Aorta (tissue), 5 donors: ENCODE measurements around the gene SLC18B1. TPM values are rescaled to one million over a fixed set of nuclear protein-coding genes. Genes with fewer than 3 reads are reported as not detected.
"Not testable (repeated sequence)": the region's sequence is repeated elsewhere in the genome, so short reads cannot be mapped to it uniquely, and the experiment has no call there.

Experiments used
- ATAC-seq: fragments of 200-7000 bp; cut with Tn5 transposase; one replicate; pipeline ENCODE4 v1.9.1; 2022; ENCODE audit warnings: moderate library complexity; ENCODE audit not compliant: low FRiP score
- DNase-seq, 2 donors: peaks; one replicate each; pipeline ENCODE4 v3.0.0-alpha.2; 2020
- H3K27ac ChIP-seq, 2 donors: one replicate each; pipeline ENCODE4 v1.5.1; 2013; ENCODE audit warnings: low read length in 2 of 2, mild to moderate bottlenecking in 2 of 2, moderate library complexity in 2 of 2, control low read depth in 1 of 2, inconsistent platforms in 1 of 2, low read depth in 1 of 2
- H3K27me3 ChIP-seq, 2 donors: one replicate each; pipeline ENCODE4 v1.6.1; 2013; ENCODE audit warnings: control low read depth in 1 of 2, low read length in 1 of 2, mild to moderate bottlenecking in 1 of 2, moderate library complexity in 1 of 2; ENCODE audit not compliant: insufficient read depth in 2 of 2, control insufficient read depth in 1 of 2
- H3K36me3 ChIP-seq, 2 donors: one replicate each; pipeline ENCODE4 v1.6.1; 2013; ENCODE audit warnings: control low read depth in 1 of 2, low read length in 1 of 2, mild to moderate bottlenecking in 1 of 2; ENCODE audit not compliant: insufficient read depth in 2 of 2, control insufficient read depth in 1 of 2
- H3K4me1 ChIP-seq, 2 donors: one replicate each; pipeline ENCODE4 v1.6.1; 2013; ENCODE audit warnings: low read length in 2 of 2, control low read depth in 1 of 2, mild to moderate bottlenecking in 1 of 2, moderate library complexity in 1 of 2; ENCODE audit not compliant: insufficient read depth in 2 of 2, control insufficient read depth in 1 of 2
- H3K4me3 ChIP-seq, 2 donors: one replicate each; pipeline ENCODE4 v1.5.1; 2013; ENCODE audit warnings: low read length in 2 of 2, control low read depth in 1 of 2, mild to moderate bottlenecking in 1 of 2
- H3K9me3 ChIP-seq: one replicate; pipeline ENCODE4 v1.6.1; 2013; ENCODE audit warnings: mild to moderate bottlenecking, low read length; ENCODE audit not compliant: control insufficient read depth
- WGBS, 2 donors: extraction: QIAGEN DNeasy Blood & Tissue Kit; methylation state at CpG; one replicate each; pipeline ENCODE4 v1.1.7; 2013; 5-methylcytosine and 5-hydroxymethylcytosine counted together
- intact Hi-C, 2 donors: fragments of 100-400 bp; cut with DNase I; formaldehyde crosslinking; loops; one replicate each; pipeline versions ENCODE4 v1.14.2 to v1.15.0; 2022
- polyA plus RNA-seq, 2 donors: library from polyadenylated mRNA; stranded (reverse); fragments of 200-250 nt; gene quantifications; one replicate each; pipeline ENCODE4 v1.2.3, GENCODE V29; 2013
- total RNA-seq, 2 donors: library from RNA; stranded (reverse); fragmentation: NEBNext Ultra II Directional; extraction: Animal tissue kit (Norgen Biotek cat#: 25700); gene quantifications; one replicate each; pipeline ENCODE4 v1.2.1, GENCODE V29; 2021
- donor health status: healthy with polysubstance abuse.
- donor health status: Bipolar disorder and iron deficiency.
- donor health status: DM: no; HTN: no; CAD: no.
- donor health status: DM: no; HTN: no; CAD: no.
- donor health status: DM: yes; HTN: yes; CAD: no.

SLC18B1 gene
- total and polyA plus RNA-seq, 4 donors, result 4.0 to 9.2 (median 5.7) TPM

- Histone ChIP-seq H3K4me1 (no peaks in the 10 kb centered on the region), H3K36me3 (no peaks in the 10 kb centered on the region), H3K27me3 (no peaks in the 10 kb centered on the region), H3K4me3 (no peak overlapping the region), H3K27ac (no peak overlapping the region), H3K9me3 (no peaks in the 10 kb centered on the region)
- intact Hi-C loops, result no loop called here
- WGBS, 2 donors, result 94 to 95% methylated on average over 6 of the region's 6 CpGs
- no peak for DNase-seq
- no peak for ATAC-seq
These were observed 9.6 kb downstream of the SLC18B1 start for GRCh38 chr6:132788658-132789395.

- intact Hi-C loops, result no loop called here
- Histone ChIP-seq H3K4me1 (no peaks in the 10 kb centered on the region), H3K36me3 (no peaks in the 10 kb centered on the region), H3K27ac (no peak overlapping the region), H3K9me3 (no peaks in the 10 kb centered on the region), H3K4me3 (no peak overlapping the region), H3K27me3 (no peaks in the 10 kb centered on the region)
- 93 to 94% methylated on average over 7 of the region's 7 CpGs for WGBS, 2 donors
- ATAC-seq, result no peak
- DNase-seq, result no peak
These were observed 12.5 kb downstream of the SLC18B1 start for GRCh38 chr6:132785936-132786335.

GRCh38 chr6:132780770-132781371, 17.6 kb downstream of the SLC18B1 start:
- Histone ChIP-seq H3K36me3 (peaks cover 0 to 2% of the 10 kb centered on the region in 2 donors), H3K4me3 (no peak overlapping the region), H3K27ac (no peak overlapping the region), H3K9me3 (no peaks in the 10 kb centered on the region), H3K4me1 (no peaks in the 10 kb centered on the region), H3K27me3 (no peaks in the 10 kb centered on the region)
- DNase-seq, result no peak
- 70 to 91% methylated on average over 2 of the region's 2 CpGs for WGBS, 2 donors
- ATAC-seq, result no peak
- intact Hi-C loops, result loop anchor here in 1 of 2 donors (5.0 kb wide), 1 partner anchor 109 kb away; no protein-coding TSS in a partner anchor

GRCh38 chr6:132777881-132778280, 20.6 kb downstream of the SLC18B1 start:
- H3K36me3 ChIP-seq, H3K4me3 ChIP-seq, H3K27me3 ChIP-seq, H3K9me3 ChIP-seq, H3K4me1 ChIP-seq, H3K27ac ChIP-seq, DNase-seq, intact Hi-C loops, ATAC-seq: not testable (repeated sequence)
- WGBS, 2 donors, result 91 to 92% methylated on average over 8 of the region's 8 CpGs

- H3K27me3 ChIP-seq, result no peaks in the 10 kb centered on the region
- no peaks in the 10 kb centered on the region for H3K9me3 ChIP-seq
- DNase-seq, result peak in 1 of 2 donors; percentile 64
- H3K27ac ChIP-seq, result no peak overlapping the region
- WGBS, 2 donors, result 36 to 45% methylated on average over 6 of the region's 6 CpGs
- peaks cover 2 to 5% of the 10 kb centered on the region in 2 donors for H3K4me1 ChIP-seq
- peaks cover 0 to 2% of the 10 kb centered on the region in 2 donors for H3K36me3 ChIP-seq
- peak; percentile 81 for ATAC-seq
- no peak overlapping the region for H3K4me3 ChIP-seq
- intact Hi-C loops, result no loop called here
These were observed 30.4 kb downstream of the SLC18B1 start for GRCh38 chr6:132768051-132768517.

- no peak for ATAC-seq
These were observed 32.9 kb downstream of the SLC18B1 start for GRCh38 chr6:132765560-132765959.

GRCh38 chr6:132764370-132764769, 34.1 kb downstream of the SLC18B1 start:
- Histone ChIP-seq H3K36me3 (no peaks in the 10 kb centered on the region), H3K27ac (no peak overlapping the region), H3K4me1 (peaks cover 2 to 7% of the 10 kb centered on the region in 2 donors), H3K4me3 (no peak overlapping the region), H3K27me3 (no peaks in the 10 kb centered on the region), H3K9me3 (no peaks in the 10 kb centered on the region)
- intact Hi-C loops, result no loop called here
- DNase-seq (peak in 1 of 2 donors; percentile 63), ATAC-seq (no peak)

More at GRCh38 chr6:132765560-132765959, 32.9 kb downstream of the SLC18B1 start:
- H3K27ac ChIP-seq, result no peak overlapping the region
- H3K9me3 ChIP-seq, result no peaks in the 10 kb centered on the region
- 92 to 96% methylated on average over 1 of the region's 1 CpG for WGBS, 2 donors
- no peaks in the 10 kb centered on the region for H3K36me3 ChIP-seq
- H3K27me3 ChIP-seq, result no peaks in the 10 kb centered on the region
- intact Hi-C loops, result no loop called here
- no peak overlapping the region for H3K4me3 ChIP-seq
- DNase-seq, result no peak
- H3K4me1 ChIP-seq, result peaks cover 2 to 6% of the 10 kb centered on the region in 2 donors

- intact Hi-C loops, result no loop called here
- H3K27me3 ChIP-seq, result no peaks in the 10 kb centered on the region
- no peak for ATAC-seq
- H3K4me3 ChIP-seq, result no peak overlapping the region
- no peaks in the 10 kb centered on the region for H3K9me3 ChIP-seq
- DNase-seq, result no peak
- WGBS, 2 donors, result 67 to 74% methylated on average over 2 of the region's 2 CpGs
- peaks cover 2 to 8% of the 10 kb centered on the region in 2 donors for H3K4me1 ChIP-seq
- H3K27ac ChIP-seq, result no peak overlapping the region
- no peaks in the 10 kb centered on the region for H3K36me3 ChIP-seq
These were observed 35.2 kb downstream of the SLC18B1 start for GRCh38 chr6:132763269-132763668.

GRCh38 chr6:132760256-132760655, 38.2 kb downstream of the SLC18B1 start:
- Histone ChIP-seq H3K27ac (no peak overlapping the region), H3K9me3 (no peaks in the 10 kb centered on the region), H3K27me3 (no peaks in the 10 kb centered on the region), H3K36me3 (no peaks in the 10 kb centered on the region), H3K4me3 (no peak overlapping the region), H3K4me1 (peaks cover 2 to 8% of the 10 kb centered on the region in 2 donors)
- intact Hi-C loops, result no loop called here
- DNase-seq, result no peak
- WGBS, 2 donors, result 72 to 73% methylated on average over 3 of the region's 3 CpGs
- no peak for ATAC-seq
